Inflammatory macrophage treated with lipopolysaccharide for 4 hours (primary cell): Measurements from ENCODE around the gene METTL16.

Experiments used
- DNase-seq: peaks from one replicate; pipeline ENCODE4 v3.0.0-alpha.2; 2020

METTL16 gene

DNA sequence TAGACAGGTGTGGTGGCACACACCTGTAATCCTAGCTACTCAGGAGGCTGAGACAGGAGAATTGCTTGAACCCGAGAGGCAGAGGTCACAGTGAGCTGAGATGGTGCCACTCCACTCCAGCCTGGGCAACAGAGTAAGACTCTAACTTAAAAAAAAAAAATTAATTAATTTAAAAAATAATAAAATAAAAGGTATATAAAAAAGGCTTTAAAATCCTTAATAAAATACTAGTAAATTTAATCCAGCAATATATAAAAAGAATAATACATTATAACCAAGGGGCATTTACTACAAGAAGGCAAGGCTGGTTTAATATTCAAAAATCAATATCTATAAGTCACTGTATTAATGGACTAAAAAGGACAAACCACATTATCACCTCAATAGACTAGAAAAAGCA is 66.0 kb downstream of the METTL16 start:
- no peak for DNase-seq

DNA sequence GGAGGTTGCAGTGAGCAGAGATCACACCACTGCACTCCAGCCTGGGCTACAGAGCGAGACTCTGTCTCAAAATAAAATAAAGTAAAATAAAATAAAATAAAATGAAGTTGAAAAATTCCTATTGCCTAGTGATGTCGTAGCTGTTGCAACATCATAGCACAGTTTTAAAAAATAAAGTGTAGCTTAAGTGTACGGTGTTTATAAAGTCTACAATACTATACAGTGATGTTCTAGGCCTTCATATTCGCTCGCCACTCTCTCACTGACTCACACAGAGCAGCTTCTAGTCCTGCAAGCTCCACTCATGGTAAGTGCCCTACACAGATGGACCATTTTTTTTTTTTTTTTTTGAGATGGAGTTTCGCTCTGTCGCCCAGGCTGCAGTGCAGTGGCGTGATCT is 67.3 kb downstream of the METTL16 start:
- DNase-seq = no peak

DNA sequence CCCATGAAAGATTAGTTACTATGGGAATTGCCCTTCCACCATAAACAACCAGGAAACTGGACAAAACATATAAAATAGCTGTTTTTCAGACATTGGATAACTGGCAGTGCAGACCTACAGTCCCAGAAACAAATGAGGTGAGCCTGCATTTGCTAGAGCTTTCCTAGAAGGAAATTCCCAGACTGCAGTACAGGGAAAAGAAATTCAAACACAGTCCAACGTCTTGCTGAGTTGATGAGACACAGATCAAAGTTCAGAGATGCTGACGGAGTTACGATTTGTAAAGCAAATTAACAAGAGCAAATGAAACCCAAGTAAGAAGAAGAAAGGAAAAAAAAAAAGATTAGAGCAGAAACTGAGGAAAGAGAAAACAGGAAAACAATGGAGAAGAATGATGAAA is 69.5 kb downstream of the METTL16 start:
- no peak for DNase-seq

DNA sequence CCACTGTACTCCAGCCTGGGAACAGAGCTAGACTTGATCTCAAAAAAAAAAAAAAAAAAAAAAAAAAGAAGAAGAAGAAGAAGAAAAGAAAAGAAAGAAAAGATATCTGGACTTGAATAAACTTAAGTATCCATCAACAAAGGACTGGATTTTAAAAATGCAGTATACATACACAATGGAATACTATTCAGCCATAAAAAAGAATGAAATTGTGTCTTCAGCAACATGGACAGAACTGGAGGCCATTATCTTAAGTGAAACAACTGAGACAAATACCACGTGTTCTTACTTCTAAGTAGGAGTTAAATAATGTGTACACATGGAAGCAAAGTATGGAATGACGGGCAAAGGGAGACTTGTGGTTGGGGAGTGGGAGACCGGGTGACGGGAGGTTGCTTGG is 70.8 kb downstream of the METTL16 start:
- DNase-seq = no peak

DNA sequence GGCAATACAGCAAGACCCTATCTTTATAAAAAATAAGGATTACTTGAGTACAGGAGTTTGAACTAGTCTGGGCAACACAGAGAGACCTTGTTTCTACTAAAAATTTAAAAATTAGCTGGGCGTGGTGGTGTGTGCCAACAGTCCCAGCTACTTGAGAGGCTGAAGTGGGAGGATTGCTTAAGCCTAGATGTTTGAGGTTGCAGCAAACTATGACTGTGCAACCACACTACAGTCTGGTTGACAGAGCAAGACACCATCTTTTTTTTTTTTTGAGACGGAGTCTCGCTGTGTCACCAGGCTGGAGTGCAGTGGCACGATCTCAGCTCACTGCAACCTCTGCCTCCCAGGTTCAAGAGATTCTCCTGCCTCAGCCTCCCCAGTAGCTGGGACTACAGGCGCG is 71.7 kb downstream of the METTL16 start:
- peak; percentile 97 for DNase-seq

DNA sequence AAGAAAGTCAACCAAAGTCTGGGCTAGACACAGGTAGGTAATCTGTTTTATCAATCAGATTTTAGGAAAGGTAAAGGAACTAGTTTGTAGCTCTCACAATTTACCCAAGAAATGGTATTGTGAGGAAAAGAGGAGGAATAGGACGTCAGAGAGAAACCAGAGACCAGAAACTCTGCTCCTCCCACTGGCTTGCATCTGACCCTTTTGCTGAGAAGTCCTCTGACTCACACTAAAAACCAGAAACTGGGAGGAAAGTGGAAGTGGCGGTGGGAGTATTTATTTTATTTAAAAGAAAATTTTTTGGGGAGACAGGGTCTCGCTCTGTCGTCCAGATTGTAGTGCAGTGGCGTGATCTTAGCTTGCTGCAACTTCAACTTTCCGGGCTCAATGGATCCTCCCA is 72.9 kb downstream of the METTL16 start:
- DNase-seq = peak; percentile 95

DNA sequence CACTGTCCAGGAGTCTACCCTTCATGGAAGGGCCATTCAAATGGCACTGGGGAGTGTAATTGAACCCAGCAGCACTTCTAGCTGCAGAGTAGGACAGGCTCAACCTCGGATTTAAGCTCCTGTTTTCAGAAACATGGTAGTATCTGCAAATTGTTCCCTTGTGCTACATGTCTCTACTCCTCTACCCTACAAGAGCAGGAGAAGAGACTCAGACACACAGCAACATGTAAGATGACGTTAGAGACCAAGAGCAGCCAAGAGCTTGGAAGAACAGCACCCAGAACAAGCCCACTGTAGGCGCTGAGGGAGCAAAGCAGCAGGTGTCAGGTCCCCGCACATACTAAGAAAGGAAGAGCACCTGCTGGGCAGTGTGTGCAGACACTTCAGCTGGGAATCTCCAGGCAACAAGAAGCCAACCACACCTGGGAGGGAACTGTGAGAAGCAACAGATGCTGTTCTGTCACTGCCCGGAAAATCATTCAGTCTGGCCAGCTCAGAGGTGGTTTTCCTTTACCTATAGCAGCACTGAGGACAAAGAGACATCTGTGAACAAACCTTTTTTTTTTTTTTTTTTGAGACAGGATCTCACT is 75.3 kb downstream of the METTL16 start:
- no peak for DNase-seq

DNA sequence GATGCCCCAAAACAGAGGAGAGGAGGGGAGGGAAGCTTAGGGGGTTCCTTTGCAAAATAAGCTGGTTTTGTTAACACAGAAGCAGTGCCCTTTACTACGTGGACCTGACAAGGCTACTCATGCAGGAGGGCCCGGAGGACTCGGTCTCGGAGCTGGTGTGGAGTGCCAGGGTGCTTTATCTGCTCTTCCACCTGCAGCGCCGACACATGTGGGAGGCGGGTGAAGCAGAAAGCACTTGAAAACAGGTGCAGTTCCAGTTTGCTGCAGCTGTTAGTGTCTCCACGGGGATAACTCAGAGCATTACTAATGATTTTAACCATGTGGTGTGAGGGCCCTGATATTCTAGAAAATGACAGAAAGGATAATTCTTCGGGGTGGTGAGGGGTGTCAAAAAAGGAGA is 75.8 kb downstream of the METTL16 start:
- no peak for DNase-seq

DNA sequence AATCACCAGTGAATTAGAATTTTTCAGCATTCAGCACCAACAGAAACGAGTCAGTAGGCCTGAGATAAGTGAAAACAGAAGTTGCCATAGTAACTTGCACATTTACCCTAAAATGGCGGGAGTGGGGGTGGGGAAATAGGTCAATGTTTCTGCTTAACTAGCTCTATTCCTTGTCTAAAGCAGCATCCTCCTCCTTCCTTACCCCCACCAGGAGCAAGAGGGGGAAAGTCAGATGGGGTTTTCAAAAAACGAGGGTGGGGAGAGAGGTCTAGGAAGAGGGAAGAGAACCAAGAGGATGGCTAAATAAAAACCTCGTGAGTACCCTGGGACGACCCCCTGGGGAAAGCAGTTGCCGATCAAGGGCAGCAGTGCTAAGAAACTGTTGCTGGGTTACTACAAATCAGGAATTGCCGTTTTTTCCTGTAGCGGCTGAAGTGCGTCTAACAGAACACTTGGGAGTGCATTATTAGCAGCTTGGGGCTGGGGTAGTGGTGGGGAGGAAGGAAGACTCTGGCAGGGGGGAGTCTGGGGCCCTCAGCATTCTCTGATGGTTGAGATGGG is 76.4 kb downstream of the METTL16 start:
- no peak for DNase-seq

DNA sequence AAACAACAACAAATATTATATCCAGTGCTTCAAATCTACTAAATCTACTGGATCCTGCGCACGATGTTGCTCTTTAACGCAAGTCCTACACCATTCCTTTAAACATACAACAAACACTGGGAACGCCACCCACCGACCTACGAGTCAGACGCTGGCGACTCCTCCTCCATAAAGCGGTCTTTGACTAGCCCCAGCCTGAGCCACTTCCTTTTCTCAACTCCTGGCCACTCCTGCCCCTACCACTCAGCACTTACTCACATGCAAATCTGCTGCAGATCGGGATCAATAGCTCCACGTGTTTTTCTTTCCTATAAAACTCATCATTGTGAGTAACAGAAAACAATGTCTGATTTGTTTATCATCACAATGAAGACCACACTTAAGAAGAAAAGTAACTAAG is 78.0 kb downstream of the METTL16 start:
- DNase-seq = peak; percentile 58

DNA sequence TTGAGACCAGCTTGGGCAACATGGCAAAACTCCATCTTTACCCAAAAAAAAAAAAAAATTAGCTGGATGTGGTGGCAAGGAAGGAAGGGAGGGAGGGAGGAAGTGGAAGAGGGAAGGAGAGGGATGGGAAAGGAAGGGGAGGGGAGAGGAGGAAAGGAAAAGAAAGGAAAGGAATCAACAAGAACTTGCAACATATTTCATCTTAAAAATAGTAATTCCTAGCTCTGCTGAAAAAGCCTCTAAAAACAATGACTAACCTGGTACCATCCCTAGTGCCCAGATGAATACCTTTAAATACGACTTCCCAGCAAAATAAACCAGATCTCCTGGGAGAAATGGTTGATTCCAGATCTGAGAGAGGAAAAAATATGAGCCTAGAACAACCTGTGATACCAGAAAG is 83.8 kb downstream of the METTL16 start:
- no peak for DNase-seq

DNA sequence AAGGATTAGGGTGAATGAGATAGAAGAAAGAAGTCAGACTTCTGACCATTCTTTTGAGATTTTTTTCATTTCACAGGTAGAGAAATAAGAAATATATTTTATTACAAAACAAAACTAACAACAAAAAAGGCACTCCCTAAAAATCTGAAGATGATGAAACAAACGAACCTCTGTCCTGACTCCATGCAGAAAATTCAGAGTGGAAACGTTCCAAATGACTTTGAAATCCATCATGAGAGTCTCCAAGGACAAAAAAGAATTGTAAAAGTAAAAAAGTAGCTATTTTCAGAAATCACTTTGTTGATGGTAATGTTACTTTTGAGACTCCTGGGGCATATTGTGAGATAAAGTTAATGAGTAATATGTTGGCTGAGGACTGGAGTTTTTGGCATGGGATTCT is 84.5 kb downstream of the METTL16 start:
- DNase-seq = no peak

DNA sequence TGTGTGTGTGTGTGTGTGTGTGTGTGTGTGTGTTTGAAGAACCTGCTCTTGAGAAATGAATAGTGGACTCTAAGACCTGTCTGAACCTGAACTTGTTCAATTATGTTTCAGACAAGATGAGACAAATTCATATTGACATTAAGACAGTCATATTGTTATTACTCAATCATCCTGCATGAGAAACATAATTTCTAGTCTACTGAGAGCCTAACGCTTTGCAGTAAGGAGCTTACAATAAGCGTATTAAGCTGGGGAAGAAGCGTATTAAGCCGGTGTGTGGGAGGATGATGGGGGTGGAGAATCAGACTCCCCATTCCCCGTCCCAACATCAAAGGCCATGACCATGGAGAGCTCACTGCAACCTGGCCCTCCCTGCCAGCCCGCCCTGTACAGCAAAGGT is 88.4 kb downstream of the METTL16 start:
- DNase-seq = no peak

DNA sequence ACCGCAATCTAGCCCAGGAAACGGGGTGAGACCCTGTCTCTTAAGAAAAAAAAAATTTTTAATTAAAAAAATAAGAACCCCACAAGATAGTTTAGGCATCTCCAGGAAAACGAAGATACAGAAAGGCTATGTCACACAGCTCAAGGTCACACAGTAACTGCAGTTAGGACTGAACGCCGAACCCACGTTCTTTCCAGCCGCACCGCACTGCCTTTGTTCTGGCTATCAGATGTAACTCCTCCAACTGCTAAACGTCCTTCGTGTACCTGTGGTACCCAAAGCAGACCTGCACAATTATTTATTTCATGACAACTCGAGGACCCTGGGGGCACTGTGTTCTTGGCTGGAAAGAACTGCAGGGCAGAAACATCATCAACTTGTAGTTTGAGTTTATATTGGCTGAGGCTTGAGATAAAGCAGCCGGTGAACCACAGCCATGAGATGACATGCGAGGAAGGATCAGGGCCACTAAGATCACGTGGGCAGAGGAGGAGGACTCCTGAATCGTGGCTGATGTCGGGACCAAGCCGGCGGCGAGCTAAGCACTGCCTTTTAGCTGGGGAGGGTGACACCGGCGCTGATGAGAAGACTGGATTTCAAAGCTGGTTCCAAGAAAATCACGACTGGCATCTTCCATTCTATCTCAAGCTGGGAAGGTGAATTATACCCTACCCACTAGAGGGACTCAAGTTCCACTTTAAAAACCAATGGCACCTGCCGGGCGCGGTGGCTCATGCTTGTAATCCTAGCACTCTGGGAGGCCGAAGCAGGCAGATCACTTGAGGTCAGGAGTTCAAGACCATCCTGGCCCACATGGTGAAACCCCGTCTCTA is 90.2 kb downstream of the METTL16 start:
- peak; percentile 36 for DNase-seq

DNA sequence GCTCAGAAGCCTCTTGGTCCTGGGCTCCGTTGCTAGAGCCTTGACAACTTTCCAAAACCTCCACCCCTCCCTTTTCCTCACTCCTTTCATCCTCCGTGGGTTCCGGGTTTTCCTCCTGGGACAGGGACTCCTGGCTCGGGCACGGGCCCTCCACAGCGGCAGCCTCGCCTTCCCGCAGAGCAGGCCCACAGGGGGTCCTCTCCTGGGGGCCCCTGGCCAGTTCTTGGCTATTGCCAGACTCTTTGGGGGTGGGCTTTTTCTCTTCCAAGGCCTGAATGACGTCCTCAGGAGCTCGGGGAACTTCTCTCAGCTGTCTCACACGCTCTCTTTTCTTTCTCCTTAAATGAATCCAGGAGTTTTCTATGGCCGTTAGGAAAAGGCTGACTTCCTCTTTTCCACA is 91.5 kb downstream of the METTL16 start:
- no peak for DNase-seq

DNA sequence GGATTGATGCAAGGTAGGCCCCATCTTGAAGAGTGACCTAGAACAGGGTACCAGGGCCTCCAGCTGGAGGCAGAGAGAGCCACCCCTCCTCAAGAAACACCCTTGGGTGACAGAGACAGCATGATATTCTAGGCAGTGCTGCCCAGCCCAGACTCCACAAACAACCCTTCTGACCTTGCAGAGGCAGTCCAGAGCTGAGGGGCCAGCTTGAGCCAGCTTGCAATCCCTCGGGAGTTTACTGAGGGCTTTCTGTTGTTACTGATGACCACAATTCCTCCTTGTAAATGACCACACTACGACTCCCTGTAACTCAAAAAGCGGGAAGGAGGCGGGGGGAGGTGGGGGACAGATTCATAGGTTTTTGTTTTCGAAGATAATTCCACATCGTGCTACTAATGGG is 92.2 kb downstream of the METTL16 start:
- no peak for DNase-seq

DNA sequence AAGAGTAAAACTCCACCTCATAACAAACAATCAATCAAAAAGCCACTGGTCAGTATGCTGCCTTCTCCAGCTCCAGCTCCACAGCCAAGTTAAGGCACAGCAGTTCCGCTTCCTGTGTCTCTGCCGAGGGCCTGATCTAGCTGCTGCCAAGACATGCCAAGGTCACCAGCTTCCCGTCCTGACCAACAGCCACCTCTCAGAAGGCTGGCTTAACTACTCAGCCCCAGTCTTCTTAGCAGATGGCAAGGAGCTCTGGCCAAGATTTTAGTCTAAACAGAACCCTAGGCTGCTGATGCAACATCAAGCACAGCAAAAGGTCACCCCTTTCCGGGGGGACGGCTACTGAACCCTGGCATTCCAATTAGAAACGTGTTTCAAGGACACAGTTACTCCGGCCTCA is 93.1 kb downstream of the METTL16 start:
- DNase-seq = no peak

DNA sequence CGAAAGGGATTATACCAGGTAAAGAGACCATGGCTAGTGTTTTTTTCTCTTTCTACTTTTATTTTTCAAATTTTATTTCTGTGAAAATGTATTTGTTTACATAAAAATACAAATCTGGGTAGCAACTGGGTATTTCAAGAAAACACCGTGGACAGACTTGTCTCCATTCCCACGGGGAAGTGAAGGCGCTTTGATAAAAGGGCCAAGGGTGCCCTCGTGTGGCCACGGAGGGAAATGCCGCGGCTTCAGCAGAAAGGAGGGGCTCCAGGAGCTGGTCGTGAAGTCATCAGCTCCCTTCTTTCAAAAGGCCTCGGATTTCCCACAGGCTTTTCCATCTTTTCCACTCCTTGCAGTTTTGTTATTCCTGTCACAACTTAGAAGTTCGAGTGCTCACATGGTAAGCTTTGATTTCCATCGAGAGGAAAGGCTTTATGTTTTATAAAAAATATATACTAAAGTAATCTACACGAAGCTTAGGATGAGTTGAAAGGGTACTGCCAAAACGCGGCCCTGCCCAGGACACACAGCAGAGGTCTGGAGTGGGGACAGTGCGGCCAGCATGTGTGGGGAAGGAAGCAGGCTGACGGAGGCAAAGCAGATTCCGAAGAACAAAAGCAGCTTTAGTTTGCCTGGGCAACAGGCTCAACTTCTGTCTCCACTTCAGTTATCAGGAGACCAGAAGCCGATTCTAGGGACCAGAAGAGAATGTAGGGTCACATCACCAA is 95.5 kb downstream of the METTL16 start:
- peak; percentile 84 for DNase-seq

DNA sequence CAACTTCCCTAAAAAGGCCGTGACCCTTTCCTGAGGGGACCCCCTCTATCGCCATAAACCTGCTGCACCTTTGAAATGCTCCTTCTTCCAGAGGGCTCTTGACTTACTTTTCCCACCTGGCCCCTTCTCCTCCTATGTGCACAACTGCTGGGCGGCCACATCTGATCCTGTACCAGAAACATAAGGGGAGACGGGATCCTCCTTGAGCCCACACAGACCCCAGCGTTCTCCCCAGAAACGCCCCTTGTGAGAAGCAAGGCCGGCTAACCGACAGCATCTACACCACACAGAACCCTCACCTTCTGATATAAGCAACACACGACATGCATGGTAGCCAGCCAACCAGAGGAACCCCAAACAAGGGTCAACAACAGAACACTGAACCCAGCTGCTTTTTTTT is 96.6 kb downstream of the METTL16 start:
- no peak for DNase-seq

DNA sequence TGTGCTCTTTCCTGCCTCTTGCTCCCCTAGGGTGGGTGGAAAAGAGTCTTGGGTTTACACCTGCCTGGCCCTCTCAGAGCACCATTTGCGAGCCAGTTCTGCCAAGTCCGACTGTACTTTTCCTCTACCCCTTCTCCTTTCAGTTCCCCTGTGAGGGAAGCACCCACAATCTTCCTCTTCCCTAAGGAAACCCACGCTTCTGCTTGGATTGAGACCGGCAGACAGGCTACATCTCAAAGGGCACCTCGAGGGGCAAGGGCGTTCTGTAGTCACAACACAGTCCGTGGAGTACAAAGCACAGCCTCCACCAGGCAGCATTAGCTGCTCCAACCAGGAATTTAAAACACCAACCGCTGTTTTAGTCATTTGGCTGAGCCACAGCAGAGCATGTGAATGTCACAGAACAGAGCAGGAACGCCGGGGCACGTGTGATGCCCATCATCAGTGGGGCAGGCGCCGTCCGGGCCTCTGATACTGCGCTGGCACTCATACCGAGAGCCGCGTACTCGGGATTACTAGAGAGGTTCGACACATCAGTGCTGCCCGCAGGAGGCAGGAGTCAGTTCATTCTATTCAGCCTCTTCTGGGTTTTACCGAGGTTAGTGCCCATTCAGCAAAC is 97.1 kb downstream of the METTL16 start:
- DNase-seq = peak; percentile 44

DNA sequence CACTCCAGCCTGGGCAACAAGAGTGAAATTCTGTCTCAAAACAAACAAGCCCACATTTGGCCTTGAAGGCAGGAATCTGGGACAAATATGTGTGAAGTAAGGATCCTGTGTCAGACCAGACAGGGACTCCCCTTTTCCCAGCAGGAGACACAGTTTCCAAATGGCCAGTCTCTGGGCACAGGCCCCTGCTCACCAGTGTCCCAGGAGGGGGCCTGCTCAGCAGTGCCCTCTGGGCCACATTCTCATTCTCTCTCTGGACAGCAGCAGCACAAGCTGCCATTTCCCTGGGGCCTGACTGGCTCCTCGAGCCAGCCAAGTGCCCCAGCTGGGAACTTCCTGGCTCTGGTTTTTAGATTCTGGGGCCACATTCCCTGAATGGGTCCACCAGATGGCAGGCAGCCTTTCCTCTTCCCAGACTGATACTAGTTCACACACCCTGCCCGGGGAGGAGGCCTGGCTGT is 99.1 kb downstream of the METTL16 start:
- no peak for DNase-seq

DNA sequence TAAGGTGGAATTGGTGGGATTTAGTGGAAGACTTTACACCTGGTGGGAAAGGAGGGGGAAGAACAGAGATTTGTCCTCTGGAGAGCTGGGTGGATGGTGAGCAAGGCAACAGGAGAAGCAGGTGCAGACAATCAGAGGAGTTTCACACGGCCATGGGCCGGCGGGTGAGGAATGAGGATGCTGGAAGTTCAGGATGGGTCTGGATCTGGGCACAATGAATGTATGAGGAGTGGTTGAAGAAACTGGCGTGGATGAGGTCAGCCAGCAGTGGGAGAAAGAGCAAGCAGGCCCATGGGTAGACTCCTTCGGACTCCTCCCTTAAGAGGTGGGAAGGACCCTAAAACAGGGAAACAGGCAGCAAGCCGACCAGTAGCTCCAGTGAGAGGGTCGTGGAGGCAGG is 100.7 kb downstream of the METTL16 start:
- no peak for DNase-seq
